Type B pancreatic cell (in vitro differentiated cells): ENCODE data around the gene FNDC1. TPM values are rescaled to one million over a fixed set of nuclear protein-coding genes. Genes with fewer than 3 reads are reported as not detected.

Experiments
- DNase-seq: peaks from one replicate; pipeline ENCODE4 v3.0.0; 2021; ENCODE audit warnings: mixed read lengths; ENCODE audit not compliant: unreplicated experiment; ENCODE audit errors: extremely low spot score
- H3K27ac Mint-ChIP-seq: 2 replicates; pipeline ENCODE4 v1.8.0; 2021; ENCODE audit warnings: mild to moderate bottlenecking, mixed read lengths
- H3K27me3 Mint-ChIP-seq: 2 replicates; pipeline ENCODE4 v1.8.0; 2021; ENCODE audit warnings: mixed read lengths
- H3K36me3 Mint-ChIP-seq: 2 replicates; pipeline ENCODE4 v1.8.0; 2021; ENCODE audit warnings: mixed read lengths
- H3K4me1 Mint-ChIP-seq: one replicate; pipeline ENCODE4 v1.8.0; 2021; ENCODE audit warnings: mixed read lengths; ENCODE audit not compliant: unreplicated experiment
- H3K4me3 Mint-ChIP-seq: 2 replicates; pipeline ENCODE4 v1.8.0; 2021; ENCODE audit warnings: mild to moderate bottlenecking, mixed read lengths
- H3K9me3 Mint-ChIP-seq: 2 replicates; pipeline ENCODE4 v1.8.0; 2021; ENCODE audit warnings: mixed read lengths
- CTCF ChIP-seq: fragments of 200-600 bp; sonication (generic); conservative IDR thresholded peaks from 2 replicates; pipeline ENCODE4 v1.5.0; 2021; ENCODE audit warnings: antibody characterized with exemption, mild to moderate bottlenecking
- total RNA-seq: library from RNA; stranded (reverse); gene quantifications from 2 replicates; pipeline ENCODE4 v1.2.1, GENCODE V29; 2021; ENCODE audit warnings: low replicate concordance

Gene FNDC1
- total RNA-seq, 1 donor from 2014 or later: 1.7 TPM

DNA sequence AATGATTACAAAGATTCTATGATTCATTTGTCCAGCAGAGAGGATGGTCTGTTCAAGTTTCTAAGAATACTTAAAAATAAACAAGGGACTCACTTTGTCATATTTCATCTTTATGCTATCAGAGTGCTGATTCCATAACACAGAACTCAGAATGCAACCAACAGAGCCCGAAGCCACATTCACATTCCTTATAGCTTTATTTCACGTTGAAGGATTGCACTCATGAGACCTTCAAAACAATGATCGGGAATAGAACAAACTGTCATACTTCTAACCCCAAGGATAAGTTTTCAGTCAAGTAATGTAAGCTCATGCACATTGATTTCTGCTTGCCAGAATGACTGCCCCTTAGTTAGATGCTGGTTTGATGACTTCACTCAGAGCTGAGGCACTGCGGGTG is 25.2 kb downstream of the FNDC1 start:
- Mint-ChIP-seq H3K27me3 (peaks cover 48% of the 10 kb centered on the region), H3K4me1 (no peaks in the 10 kb centered on the region), H3K4me3 (no peak overlapping the region), H3K36me3 (no peaks in the 10 kb centered on the region), H3K9me3 (no peaks in the 10 kb centered on the region), H3K27ac (no peak overlapping the region)
- no peak for TF ChIP-seq CTCF
- no peak for DNase-seq

DNA sequence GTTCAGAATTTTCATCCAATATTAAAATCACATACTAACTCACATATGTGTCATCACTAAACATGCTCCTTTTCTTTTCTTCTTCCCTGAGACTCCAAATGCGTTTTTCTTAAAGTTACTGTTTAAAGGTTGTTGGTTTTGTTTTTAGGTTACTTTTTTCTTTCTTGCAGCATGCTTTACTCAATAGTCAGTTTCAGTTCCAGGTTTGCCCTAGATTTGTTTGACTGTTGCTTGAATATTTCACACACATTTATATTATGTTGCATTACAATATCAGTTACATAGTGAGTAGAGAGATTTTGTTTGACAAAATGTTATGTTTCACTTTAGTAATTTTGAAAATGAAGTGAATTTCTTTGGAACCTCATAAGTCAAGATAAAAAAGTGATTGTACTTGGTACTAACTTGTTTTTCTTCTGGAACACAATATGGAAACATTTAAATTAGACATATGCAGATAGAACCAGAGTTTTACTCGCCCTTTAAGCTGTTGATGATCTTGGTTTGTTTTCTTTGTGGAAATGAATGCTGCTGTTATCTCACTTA is 27.3 kb downstream of the FNDC1 start:
- Mint-ChIP-seq H3K9me3 (no peaks in the 10 kb centered on the region), H3K27me3 (peaks cover 55% of the 10 kb centered on the region), H3K4me3 (no peak overlapping the region), H3K4me1 (no peaks in the 10 kb centered on the region), H3K27ac (no peak overlapping the region), H3K36me3 (no peaks in the 10 kb centered on the region)
- no peak for TF ChIP-seq CTCF
- no peak for DNase-seq

DNA sequence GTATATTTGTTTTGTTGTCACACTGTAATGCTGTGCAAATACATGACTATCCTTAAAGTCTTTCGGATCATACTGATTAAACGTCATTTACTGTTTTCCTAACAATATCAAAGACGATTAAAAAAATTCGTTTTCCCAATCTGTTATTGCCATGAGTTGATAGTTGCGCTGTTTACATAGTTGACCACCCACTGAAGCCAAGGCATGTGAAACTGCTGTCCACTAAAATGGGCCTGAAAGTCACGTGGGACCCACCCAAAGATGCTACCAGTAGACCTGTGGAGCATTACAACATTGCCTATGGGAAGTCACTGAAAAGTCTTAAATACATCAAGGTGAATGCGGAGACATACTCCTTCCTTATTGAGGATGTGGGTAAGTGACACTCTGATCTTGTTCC is 28.1 kb downstream of the FNDC1 start:
- H3K27me3 Mint-ChIP-seq: peaks cover 50% of the 10 kb centered on the region

GRCh38 chr6:159201336-159201735 is 32.1 kb downstream of the FNDC1 start:
- Mint-ChIP-seq H3K27ac (no peak overlapping the region), H3K4me1 (no peaks in the 10 kb centered on the region), H3K36me3 (no peaks in the 10 kb centered on the region), H3K27me3 (peaks cover 25% of the 10 kb centered on the region), H3K9me3 (no peaks in the 10 kb centered on the region), H3K4me3 (no peak overlapping the region)
- no peak for TF ChIP-seq CTCF
- no peak for DNase-seq

More for the DNA sequence above, 28.1 kb downstream of the FNDC1 start:
- no peak for DNase-seq
- H3K4me1 Mint-ChIP-seq: no peaks in the 10 kb centered on the region
- H3K4me3 Mint-ChIP-seq: no peak overlapping the region
- no peak for TF ChIP-seq CTCF
- no peaks in the 10 kb centered on the region for H3K36me3 Mint-ChIP-seq
- H3K27ac Mint-ChIP-seq: no peak overlapping the region
- no peaks in the 10 kb centered on the region for H3K9me3 Mint-ChIP-seq

DNA sequence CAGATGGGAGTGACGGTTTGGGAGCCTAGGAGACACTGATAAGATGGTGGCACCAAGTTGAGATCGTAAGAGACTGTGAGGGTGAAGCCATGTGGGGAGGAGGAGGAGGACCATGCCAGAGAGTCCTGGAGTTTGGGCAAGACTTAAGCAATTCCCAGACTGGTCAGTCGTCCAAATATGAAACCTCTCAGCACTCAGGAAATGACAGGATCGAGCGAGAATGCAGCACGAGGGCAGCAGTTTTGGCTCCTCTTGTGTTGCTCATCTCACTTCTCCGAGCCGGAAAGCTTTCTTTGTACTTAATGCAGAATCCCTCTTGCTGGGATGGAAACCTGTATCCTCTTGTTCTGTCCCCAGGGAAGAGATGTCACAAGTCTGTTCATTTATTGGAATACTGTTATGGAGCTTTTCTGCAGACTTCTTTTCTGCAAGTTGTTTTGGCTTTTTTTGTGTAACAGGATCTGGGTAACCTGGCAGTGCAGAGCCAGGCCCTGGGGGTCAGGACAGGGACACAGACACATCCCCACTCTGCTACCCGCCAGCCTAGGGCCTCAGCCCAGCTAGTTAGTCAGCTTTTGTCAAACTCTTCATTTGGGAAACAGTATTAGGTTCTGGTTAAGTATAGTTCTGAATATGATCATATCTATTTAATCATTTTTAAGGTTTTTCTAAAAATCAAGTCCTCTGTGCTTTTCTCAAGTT is 34.3 kb downstream of the FNDC1 start:
- DNase-seq: no peak
- Mint-ChIP-seq H3K4me3 (no peak overlapping the region), H3K9me3 (no peaks in the 10 kb centered on the region), H3K27me3 (peaks cover 15% of the 10 kb centered on the region), H3K27ac (no peak overlapping the region), H3K36me3 (no peaks in the 10 kb centered on the region), H3K4me1 (no peaks in the 10 kb centered on the region)
- TF ChIP-seq CTCF: no peak
